Endodermal cell (in vitro differentiated cells): ENCODE data around the gene SYDE1. TPM values are rescaled to one million over a fixed set of nuclear protein-coding genes. Genes with fewer than 3 reads are reported as not detected.

Experiments used
- DNase-seq: peaks from one replicate; pipeline ENCODE4 v3.0.0-alpha.2; 2017
- H3K27ac ChIP-seq: 2 replicates; pipeline ENCODE4 v1.5.1; 2013; ENCODE audit warnings: mild to moderate bottlenecking, low read depth, low read length, moderate library complexity
- H3K27me3 ChIP-seq: 2 replicates; pipeline ENCODE4 v1.6.1; 2013; ENCODE audit warnings: mild to moderate bottlenecking, low read length, moderate library complexity; ENCODE audit not compliant: insufficient read depth, control insufficient read depth, poor library complexity, severe bottlenecking
- H3K36me3 ChIP-seq: 2 replicates; pipeline ENCODE4 v1.7.0; 2013; ENCODE audit warnings: mild to moderate bottlenecking, low read length, moderate library complexity; ENCODE audit not compliant: control insufficient read depth, insufficient read depth
- H3K4me1 ChIP-seq: one replicate; pipeline ENCODE4 v1.7.0; 2013; ENCODE audit warnings: low read length; ENCODE audit not compliant: control insufficient read depth, insufficient read depth
- H3K4me3 ChIP-seq: 2 replicates; pipeline ENCODE4 v1.5.1; 2013; ENCODE audit warnings: mild to moderate bottlenecking, low read length, moderate library complexity
- H3K9ac ChIP-seq: 2 replicates; pipeline ENCODE4 v1.6.1; 2013; ENCODE audit warnings: mild to moderate bottlenecking, low read length, moderate library complexity; ENCODE audit not compliant: poor library complexity, severe bottlenecking; ENCODE audit errors: extremely low read depth
- H3K9me3 ChIP-seq: 2 replicates; pipeline ENCODE4 v1.6.1; 2013; ENCODE audit warnings: mild to moderate bottlenecking, low read length, moderate library complexity; ENCODE audit not compliant: control insufficient read depth
- H3K27ac Mint-ChIP-seq: 2 replicates; pipeline ENCODE4 v1.8.0; 2020; ENCODE audit warnings: mixed read lengths
- H3K27me3 Mint-ChIP-seq: 2 replicates; pipeline ENCODE4 v1.8.0; 2021; ENCODE audit warnings: mild to moderate bottlenecking, mixed read lengths; ENCODE audit not compliant: insufficient read depth
- H3K36me3 Mint-ChIP-seq: 2 replicates; pipeline ENCODE4 v1.8.0; 2020; ENCODE audit warnings: low read depth, mixed read lengths
- H3K4me1 Mint-ChIP-seq: 2 replicates; pipeline ENCODE4 v1.8.0; 2020; ENCODE audit warnings: mixed read lengths
- H3K4me3 Mint-ChIP-seq: 2 replicates; pipeline ENCODE4 v1.8.0; 2020; ENCODE audit warnings: mild to moderate bottlenecking, moderate library complexity, mixed read lengths
- H3K9me3 Mint-ChIP-seq: 2 replicates; pipeline ENCODE4 v1.8.0; 2020; ENCODE audit warnings: mild to moderate bottlenecking, mixed read lengths
- WGBS, 2 experiments: methylation state at CpG; one replicate each; pipeline versions ENCODE4 v1.1.5 to v1.1.7; 2013; ENCODE audit warnings: missing lambda C conversion rate in 2 of 2, mixed read lengths in 1 of 2; ENCODE audit not compliant: insufficient coverage in 1 of 2, insufficient read length in 1 of 2; 5-methylcytosine and 5-hydroxymethylcytosine counted together
- total RNA-seq, 2 donors: library from RNA; stranded (reverse); fragmentation: NEBNext Ultra II Directional in 1 of 2; extraction: Animal tissue kit (Norgen Biotek cat#: 25700) in 1 of 2; gene quantifications; 2 replicates in 1 of 2; 3 replicates in 1 of 2; pipeline ENCODE4 v1.2.1, GENCODE V29; 2021
- TF ChIP-seq, protein P1 (sequence below): fragments of 200-600 bp; sonication (generic); conservative IDR thresholded peaks from 2 replicates; pipeline ENCODE4 v1.5.0; 2021; ENCODE audit warnings: antibody characterized with exemption, mild to moderate bottlenecking

Gene SYDE1
- total RNA-seq, 2 donors from 2014 or later: 8.9 to 12.2 TPM

DNA sequence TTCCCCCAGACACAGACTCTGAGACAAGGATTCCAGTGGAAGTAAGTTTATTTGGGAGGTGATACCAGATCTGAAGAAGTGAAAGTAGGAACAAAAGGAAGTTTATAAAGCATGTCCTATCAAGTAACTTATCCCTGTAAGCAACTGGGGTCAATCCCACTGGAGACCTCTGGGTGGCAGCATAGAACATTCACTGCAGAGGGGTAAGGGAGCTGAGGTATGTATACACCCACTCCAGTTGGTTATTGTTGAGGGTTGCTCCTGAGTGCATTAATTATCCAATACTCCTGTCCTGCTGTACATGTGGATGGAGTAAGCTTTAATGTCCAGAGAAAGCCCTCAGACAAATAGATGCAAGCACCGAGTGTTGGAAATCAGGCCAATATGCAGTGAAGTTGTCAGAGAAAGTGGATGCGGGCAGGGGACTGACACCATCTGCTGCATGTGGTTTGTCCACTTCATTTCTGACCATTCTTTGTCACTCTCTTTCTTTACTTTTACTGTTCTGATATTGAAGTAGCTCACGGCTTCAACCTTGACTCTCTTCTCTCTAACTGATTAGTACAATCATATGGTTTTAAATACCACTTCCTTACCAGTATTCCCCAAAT is 46.9 kb downstream of the SYDE1 start:
- Mint-ChIP-seq H3K9me3 (peaks cover 13% of the 10 kb centered on the region), H3K27me3 (peaks cover 10% of the 10 kb centered on the region), H3K27ac (no peak overlapping the region), H3K36me3 (no peaks in the 10 kb centered on the region), H3K4me3 (no peak overlapping the region), H3K4me1 (no peaks in the 10 kb centered on the region)
- no peaks in the 10 kb centered on the region for H3K4me1 ChIP-seq
- H3K27ac ChIP-seq: no peak overlapping the region
- no peaks in the 10 kb centered on the region for H3K36me3 ChIP-seq
- H3K9ac ChIP-seq: no peak overlapping the region
- TF ChIP-seq, protein P1, sequence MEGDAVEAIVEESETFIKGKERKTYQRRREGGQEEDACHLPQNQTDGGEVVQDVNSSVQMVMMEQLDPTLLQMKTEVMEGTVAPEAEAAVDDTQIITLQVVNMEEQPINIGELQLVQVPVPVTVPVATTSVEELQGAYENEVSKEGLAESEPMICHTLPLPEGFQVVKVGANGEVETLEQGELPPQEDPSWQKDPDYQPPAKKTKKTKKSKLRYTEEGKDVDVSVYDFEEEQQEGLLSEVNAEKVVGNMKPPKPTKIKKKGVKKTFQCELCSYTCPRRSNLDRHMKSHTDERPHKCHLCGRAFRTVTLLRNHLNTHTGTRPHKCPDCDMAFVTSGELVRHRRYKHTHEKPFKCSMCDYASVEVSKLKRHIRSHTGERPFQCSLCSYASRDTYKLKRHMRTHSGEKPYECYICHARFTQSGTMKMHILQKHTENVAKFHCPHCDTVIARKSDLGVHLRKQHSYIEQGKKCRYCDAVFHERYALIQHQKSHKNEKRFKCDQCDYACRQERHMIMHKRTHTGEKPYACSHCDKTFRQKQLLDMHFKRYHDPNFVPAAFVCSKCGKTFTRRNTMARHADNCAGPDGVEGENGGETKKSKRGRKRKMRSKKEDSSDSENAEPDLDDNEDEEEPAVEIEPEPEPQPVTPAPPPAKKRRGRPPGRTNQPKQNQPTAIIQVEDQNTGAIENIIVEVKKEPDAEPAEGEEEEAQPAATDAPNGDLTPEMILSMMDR: peak; percentile 79
- WGBS, 2 experiments: 87 to 100% methylated on average over 2 to 3 of the region's 3 CpGs
- no peak overlapping the region for H3K4me3 ChIP-seq
- DNase-seq: peak; percentile 90
- H3K9me3 ChIP-seq: no peaks in the 10 kb centered on the region
- H3K27me3 ChIP-seq: no peaks in the 10 kb centered on the region

DNA sequence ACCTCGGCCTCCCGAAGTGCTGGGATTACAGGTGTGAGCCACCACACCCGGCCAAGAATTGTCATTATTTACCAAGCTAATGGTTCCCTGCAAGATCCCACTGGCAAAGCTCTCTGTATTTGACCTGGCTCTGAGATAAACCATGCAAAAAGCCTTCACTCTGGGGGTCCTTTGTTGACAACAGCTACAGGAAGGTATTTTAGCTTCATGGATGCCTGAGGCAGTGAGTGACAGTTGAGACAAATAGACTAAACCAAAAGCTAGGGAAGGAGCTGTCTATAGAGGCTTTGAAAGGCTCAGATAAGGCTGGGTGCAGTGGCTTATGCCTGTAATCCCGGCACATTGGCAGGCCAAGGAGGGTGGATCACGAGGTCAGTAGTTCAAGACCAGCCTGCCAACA is 48.1 kb downstream of the SYDE1 start:
- 82 to 83% methylated on average over 5 of the region's 5 CpGs for WGBS, 2 experiments
- no peak overlapping the region for H3K27ac Mint-ChIP-seq
- DNase-seq: no peak

DNA sequence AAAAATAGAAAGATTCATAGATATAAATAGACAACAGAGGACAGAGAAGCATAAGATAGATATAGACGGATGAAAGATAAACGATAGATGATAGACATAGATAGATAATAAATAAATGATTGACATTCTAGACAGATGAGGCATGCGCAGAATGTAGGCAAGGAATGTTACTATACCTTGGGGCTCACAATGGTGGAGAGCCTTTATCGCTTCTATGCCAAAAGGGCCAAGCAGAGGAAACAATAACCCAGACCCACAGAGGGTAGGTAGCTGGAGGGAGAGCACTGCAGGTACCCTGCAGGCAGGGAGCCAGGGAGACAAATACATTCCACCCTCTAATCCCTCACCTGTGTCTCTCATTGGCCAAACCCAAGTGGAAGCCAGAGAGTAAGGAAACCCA is 49.2 kb downstream of the SYDE1 start:
- Mint-ChIP-seq H3K9me3 (peaks cover 13% of the 10 kb centered on the region), H3K36me3 (peaks cover 11% of the 10 kb centered on the region), H3K27ac (no peak overlapping the region), H3K27me3 (peaks cover 10% of the 10 kb centered on the region), H3K4me3 (no peak overlapping the region), H3K4me1 (no peaks in the 10 kb centered on the region)
- Histone ChIP-seq H3K36me3 (peaks cover 8% of the 10 kb centered on the region), H3K27me3 (no peaks in the 10 kb centered on the region), H3K27ac (no peak overlapping the region), H3K9ac (no peak overlapping the region), H3K9me3 (peaks cover 7% of the 10 kb centered on the region), H3K4me3 (no peak overlapping the region), H3K4me1 (no peaks in the 10 kb centered on the region)
- 89 to 96% methylated on average over 3 to 4 of the region's 4 CpGs for WGBS, 2 experiments
- DNase-seq: no peak
- TF ChIP-seq, protein P1: no peak

More for the DNA sequence above, 48.1 kb downstream of the SYDE1 start:
- Histone ChIP-seq H3K27me3 (no peaks in the 10 kb centered on the region), H3K4me3 (no peak overlapping the region), H3K36me3 (peaks cover 7% of the 10 kb centered on the region), H3K4me1 (no peaks in the 10 kb centered on the region), H3K9me3 (peaks cover 7% of the 10 kb centered on the region), H3K27ac (no peak overlapping the region), H3K9ac (no peak overlapping the region)
- Mint-ChIP-seq H3K4me1 (no peaks in the 10 kb centered on the region), H3K27me3 (peaks cover 10% of the 10 kb centered on the region), H3K36me3 (peaks cover 7% of the 10 kb centered on the region), H3K4me3 (no peak overlapping the region), H3K9me3 (peaks cover 13% of the 10 kb centered on the region)
- TF ChIP-seq, protein P1: no peak
